Muscle layer of duodenum (tissue), 2 donors: ENCODE measurements around the gene GLI3.
A peak's percentile ranks its signal among the peaks of the same experiment; 100 is the strongest.

Source experiments
- H3K27ac ChIP-seq: one replicate; pipeline ENCODE4 v1.7.0; 2013; ENCODE audit warnings: mild to moderate bottlenecking, low read length
- H3K27me3 ChIP-seq: one replicate; pipeline ENCODE4 v1.7.0; 2013; ENCODE audit warnings: low read depth, mild to moderate bottlenecking, control low read depth, low read length
- H3K36me3 ChIP-seq, 2 donors: one replicate each; pipeline ENCODE4 v1.7.0; 2013; ENCODE audit warnings: low read length in 2 of 2, control low read depth in 1 of 2, mild to moderate bottlenecking in 1 of 2; ENCODE audit not compliant: insufficient read depth in 2 of 2, control insufficient read depth in 1 of 2
- H3K4me1 ChIP-seq, 2 donors: one replicate each; pipeline ENCODE4 v1.7.0; 2013; ENCODE audit warnings: low read length in 2 of 2, mild to moderate bottlenecking in 2 of 2, control low read depth in 1 of 2, moderate library complexity in 1 of 2; ENCODE audit not compliant: insufficient read depth in 2 of 2, control insufficient read depth in 1 of 2
- H3K4me3 ChIP-seq, 2 donors: one replicate each; pipeline ENCODE4 v1.7.0; 2013; ENCODE audit warnings: low read length in 2 of 2, low read depth in 1 of 2, mild to moderate bottlenecking in 1 of 2
- H3K9me3 ChIP-seq, 2 donors: one replicate each; pipeline ENCODE4 v1.7.0; 2013; ENCODE audit warnings: low read length in 2 of 2, control low read depth in 1 of 2, mild to moderate bottlenecking in 1 of 2; ENCODE audit not compliant: control insufficient read depth in 1 of 2
- donor health status: healthy.

Gene GLI3

GRCh38 chr7:42025635-42026375 is 211.2 kb downstream of the GLI3 start:
- Histone ChIP-seq H3K4me3 (no peak overlapping the region), H3K9me3 (no peaks in the 10 kb centered on the region), H3K4me1 (peaks cover 7 to 12% of the 10 kb centered on the region in 2 donors), H3K27ac (no peak overlapping the region), H3K36me3 (peaks cover 3 to 22% of the 10 kb centered on the region in 2 donors), H3K27me3 (no peaks in the 10 kb centered on the region)

- no peaks in the 10 kb centered on the region for H3K27me3 ChIP-seq
- H3K9me3 ChIP-seq, result no peaks in the 10 kb centered on the region
- H3K27ac ChIP-seq, result no peak overlapping the region
- no peak overlapping the region for H3K4me3 ChIP-seq
- peaks cover 7 to 16% of the 10 kb centered on the region in 2 donors for H3K4me1 ChIP-seq
- H3K36me3 ChIP-seq, result peaks cover 3 to 18% of the 10 kb centered on the region in 2 donors
Measured at GRCh38 chr7:42024537-42024936, 212.5 kb downstream of the GLI3 start.

GRCh38 chr7:42023262-42023661 is 213.7 kb downstream of the GLI3 start:
- Histone ChIP-seq H3K4me1 (peaks cover 7 to 17% of the 10 kb centered on the region in 2 donors), H3K9me3 (no peaks in the 10 kb centered on the region), H3K27ac (no peak overlapping the region), H3K27me3 (no peaks in the 10 kb centered on the region), H3K4me3 (no peak overlapping the region), H3K36me3 (peaks cover 3 to 18% of the 10 kb centered on the region in 2 donors)

- H3K4me1 ChIP-seq, result peaks cover 7 to 21% of the 10 kb centered on the region in 2 donors
- H3K36me3 ChIP-seq, result peaks cover 3 to 18% of the 10 kb centered on the region in 2 donors
- no peaks in the 10 kb centered on the region for H3K9me3 ChIP-seq
- H3K27me3 ChIP-seq, result no peaks in the 10 kb centered on the region
- no peak overlapping the region for H3K27ac ChIP-seq
- H3K4me3 ChIP-seq, result no peak overlapping the region
Measured at GRCh38 chr7:42022791-42023190, 214.2 kb downstream of the GLI3 start.

- H3K4me3 ChIP-seq, result no peak overlapping the region
- H3K36me3 ChIP-seq, result peaks cover 3 to 18% of the 10 kb centered on the region in 2 donors
- H3K27me3 ChIP-seq, result no peaks in the 10 kb centered on the region
- H3K4me1 ChIP-seq, result peaks cover 7 to 26% of the 10 kb centered on the region in 2 donors
- no peak overlapping the region for H3K27ac ChIP-seq
- H3K9me3 ChIP-seq, result no peaks in the 10 kb centered on the region
Measured at GRCh38 chr7:42022056-42022455, 215.0 kb downstream of the GLI3 start.

- no peaks in the 10 kb centered on the region for H3K9me3 ChIP-seq
- H3K27me3 ChIP-seq, result no peaks in the 10 kb centered on the region
- no peak overlapping the region for H3K27ac ChIP-seq
- no peak overlapping the region for H3K4me3 ChIP-seq
- H3K4me1 ChIP-seq, result peaks cover 7 to 26% of the 10 kb centered on the region in 2 donors
- peaks cover 3 to 18% of the 10 kb centered on the region in 2 donors for H3K36me3 ChIP-seq
Measured at GRCh38 chr7:42021631-42022030, 215.4 kb downstream of the GLI3 start.

- H3K27me3 ChIP-seq, result no peaks in the 10 kb centered on the region
- H3K9me3 ChIP-seq, result no peaks in the 10 kb centered on the region
- H3K4me3 ChIP-seq, result no peak overlapping the region
- peaks cover 7 to 31% of the 10 kb centered on the region in 2 donors for H3K4me1 ChIP-seq
- peaks cover 0 to 7% of the 10 kb centered on the region in 2 donors for H3K36me3 ChIP-seq
- H3K27ac ChIP-seq, result no peak overlapping the region
Measured at GRCh38 chr7:42020061-42020460, 216.9 kb downstream of the GLI3 start.

GRCh38 chr7:42017349-42017986 is 219.5 kb downstream of the GLI3 start:
- Histone ChIP-seq H3K4me1 (peaks cover 0 to 19% of the 10 kb centered on the region in 2 donors), H3K27me3 (no peaks in the 10 kb centered on the region), H3K9me3 (peaks cover 0 to 4% of the 10 kb centered on the region in 2 donors), H3K36me3 (peaks cover 0 to 3% of the 10 kb centered on the region in 2 donors), H3K4me3 (no peak overlapping the region), H3K27ac (no peak overlapping the region)

GRCh38 chr7:42016517-42016916 is 220.5 kb downstream of the GLI3 start:
- peaks cover 0 to 19% of the 10 kb centered on the region in 2 donors for H3K4me1 ChIP-seq
- H3K27ac ChIP-seq, result peak overlapping the region; percentile 17
- H3K9me3 ChIP-seq, result peaks cover 0 to 4% of the 10 kb centered on the region in 2 donors
- no peaks in the 10 kb centered on the region for H3K27me3 ChIP-seq
- H3K36me3 ChIP-seq, result peaks cover 0 to 3% of the 10 kb centered on the region in 2 donors
- no peak overlapping the region for H3K4me3 ChIP-seq

- no peak overlapping the region for H3K4me3 ChIP-seq
- peaks cover 0 to 4% of the 10 kb centered on the region in 2 donors for H3K9me3 ChIP-seq
- peak overlapping the region; percentile 17 for H3K27ac ChIP-seq
- peaks cover 0 to 8% of the 10 kb centered on the region in 2 donors for H3K36me3 ChIP-seq
- peaks cover 0 to 16% of the 10 kb centered on the region in 2 donors for H3K4me1 ChIP-seq
- H3K27me3 ChIP-seq, result no peaks in the 10 kb centered on the region
Measured at GRCh38 chr7:42014625-42015618, 222.1 kb downstream of the GLI3 start.
